ENCODE data around the gene DLG5.

DNA sequence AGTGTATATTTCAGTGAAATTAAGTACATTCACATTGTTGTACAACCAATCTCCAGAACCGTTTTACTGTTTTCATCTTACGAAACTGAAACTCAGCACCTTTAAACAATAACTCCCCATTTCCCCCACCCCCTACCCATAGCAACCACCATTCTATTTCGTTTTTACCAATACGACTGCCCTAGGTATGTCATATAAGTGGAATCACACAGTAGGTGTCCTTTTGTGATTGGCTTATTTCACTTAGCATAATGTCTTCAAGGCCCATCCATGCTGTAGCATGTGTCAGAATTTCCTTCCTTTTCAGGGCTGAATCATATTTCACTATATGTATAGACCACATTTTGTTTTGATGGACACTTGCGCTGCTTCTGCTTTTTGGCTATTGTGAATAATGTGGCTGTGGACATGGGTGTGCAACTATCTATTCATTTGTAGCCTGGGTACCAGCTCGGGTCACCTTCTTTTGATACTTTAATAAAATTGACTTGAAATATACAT, 34.3 kb upstream of the DLG5 start:
- TF ChIP-seq, protein P1, sequence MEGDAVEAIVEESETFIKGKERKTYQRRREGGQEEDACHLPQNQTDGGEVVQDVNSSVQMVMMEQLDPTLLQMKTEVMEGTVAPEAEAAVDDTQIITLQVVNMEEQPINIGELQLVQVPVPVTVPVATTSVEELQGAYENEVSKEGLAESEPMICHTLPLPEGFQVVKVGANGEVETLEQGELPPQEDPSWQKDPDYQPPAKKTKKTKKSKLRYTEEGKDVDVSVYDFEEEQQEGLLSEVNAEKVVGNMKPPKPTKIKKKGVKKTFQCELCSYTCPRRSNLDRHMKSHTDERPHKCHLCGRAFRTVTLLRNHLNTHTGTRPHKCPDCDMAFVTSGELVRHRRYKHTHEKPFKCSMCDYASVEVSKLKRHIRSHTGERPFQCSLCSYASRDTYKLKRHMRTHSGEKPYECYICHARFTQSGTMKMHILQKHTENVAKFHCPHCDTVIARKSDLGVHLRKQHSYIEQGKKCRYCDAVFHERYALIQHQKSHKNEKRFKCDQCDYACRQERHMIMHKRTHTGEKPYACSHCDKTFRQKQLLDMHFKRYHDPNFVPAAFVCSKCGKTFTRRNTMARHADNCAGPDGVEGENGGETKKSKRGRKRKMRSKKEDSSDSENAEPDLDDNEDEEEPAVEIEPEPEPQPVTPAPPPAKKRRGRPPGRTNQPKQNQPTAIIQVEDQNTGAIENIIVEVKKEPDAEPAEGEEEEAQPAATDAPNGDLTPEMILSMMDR (IDR thresholded peaks at IDR 0.05; ENCODE audit: low read depth, low read length): no peak
- no peak for TF ChIP-seq EZH2phosphoT487 (IDR thresholded peaks at IDR 0.05; ENCODE audit: low read depth)

Data from OCI-LY3 (cell line).